GM15510 (cell line): Measurements from ENCODE around the gene EDN1.

Source experiments
- POLR2A ChIP-seq: IDR thresholded peaks from 3 replicates; pipeline ENCODE4 v1.6.1; 2011; ENCODE audit warnings: borderline replicate concordance; ENCODE audit not compliant: insufficient read length; ENCODE audit errors: extremely low read depth

The EDN1 gene

GRCh38 chr6:12325872-12326271, 35.7 kb downstream of the EDN1 start:
- TF ChIP-seq POLR2A = no peak

GRCh38 chr6:12327391-12327790, 37.2 kb downstream of the EDN1 start:
- TF ChIP-seq POLR2A = no peak

GRCh38 chr6:12327988-12328387, 37.8 kb downstream of the EDN1 start:
- TF ChIP-seq POLR2A = no peak

GRCh38 chr6:12328701-12329100, 38.5 kb downstream of the EDN1 start:
- no peak for TF ChIP-seq POLR2A

GRCh38 chr6:12331474-12331873, 41.3 kb downstream of the EDN1 start:
- no peak for TF ChIP-seq POLR2A

- no peak for TF ChIP-seq POLR2A
These were observed 42.0 kb downstream of the EDN1 start for GRCh38 chr6:12331951-12332749.

GRCh38 chr6:12333128-12333527, 43.0 kb downstream of the EDN1 start:
- TF ChIP-seq POLR2A = no peak

- no peak for TF ChIP-seq POLR2A
These were observed 44.5 kb downstream of the EDN1 start for GRCh38 chr6:12334526-12335130.

GRCh38 chr6:12335131-12335527, 45.0 kb downstream of the EDN1 start:
- no peak for TF ChIP-seq POLR2A

GRCh38 chr6:12335717-12336116, 45.6 kb downstream of the EDN1 start:
- TF ChIP-seq POLR2A = no peak

GRCh38 chr6:12336121-12336971, 46.2 kb downstream of the EDN1 start:
- no peak for TF ChIP-seq POLR2A

- TF ChIP-seq POLR2A = no peak
These were observed 48.9 kb downstream of the EDN1 start for GRCh38 chr6:12339022-12339421.

GRCh38 chr6:12339808-12340487, 49.8 kb downstream of the EDN1 start:
- no peak for TF ChIP-seq POLR2A

- no peak for TF ChIP-seq POLR2A
These were observed 50.3 kb downstream of the EDN1 start for GRCh38 chr6:12340488-12340818.

GRCh38 chr6:12342664-12343063, 52.5 kb downstream of the EDN1 start:
- no peak for TF ChIP-seq POLR2A
